Smooth muscle cell (in vitro differentiated cells): ENCODE results near the gene MAP4K4. TPM values are rescaled to one million over a fixed set of nuclear protein-coding genes. Genes with fewer than 3 reads are reported as not detected.

ENCODE experiments used
- DNase-seq: peaks from one replicate; lab custom pipeline; 2025; ENCODE audit not compliant: unreplicated experiment; lab: John Stamatoyannopoulos, UW
- H2AFZ ChIP-seq: fragments of 200-600 bp; sonication (generic); 2 replicates; pipeline ENCODE4 v1.6.0; 2016; ENCODE audit warnings: antibody characterized with exemption, low read depth, mild to moderate bottlenecking
- H3F3A ChIP-seq: fragments of 200-600 bp; sonication (generic); 2 replicates; pipeline ENCODE4 v1.6.0; 2017; ENCODE audit warnings: antibody characterized with exemption, low read depth
- H3K27ac ChIP-seq: fragments of 200-600 bp; sonication (generic); 2 replicates; pipeline ENCODE4 v1.5.1; 2016; ENCODE audit warnings: low read depth, mild to moderate bottlenecking
- H3K27me3 ChIP-seq: fragments of 200-600 bp; sonication (generic); 2 replicates; pipeline ENCODE4 v1.6.1; 2016; ENCODE audit warnings: low read depth, mild to moderate bottlenecking
- H3K36me3 ChIP-seq: fragments of 200-600 bp; sonication (generic); 2 replicates; pipeline ENCODE4 v1.5.1; 2016; ENCODE audit warnings: low read depth
- H3K4me1 ChIP-seq: fragments of 200-600 bp; sonication (generic); 2 replicates; pipeline ENCODE4 v1.5.1; 2016; ENCODE audit warnings: low read depth
- H3K4me2 ChIP-seq: fragments of 200-600 bp; sonication (generic); 2 replicates; pipeline ENCODE4 v1.6.0; 2016; ENCODE audit warnings: mild to moderate bottlenecking
- H3K4me3 ChIP-seq: fragments of 200-600 bp; sonication (generic); 2 replicates; pipeline ENCODE4 v1.5.1; 2016; ENCODE audit warnings: mild to moderate bottlenecking
- H3K79me2 ChIP-seq: fragments of 200-600 bp; sonication (generic); 2 replicates; pipeline ENCODE4 v1.6.0; 2016; ENCODE audit warnings: low read depth, mild to moderate bottlenecking
- H3K9ac ChIP-seq: fragments of 200-600 bp; sonication (generic); 2 replicates; pipeline ENCODE4 v1.6.0; 2016; ENCODE audit warnings: low read depth
- H3K9me3 ChIP-seq: fragments of 200-600 bp; sonication (generic); replicated peaks from 2 replicates; pipeline ENCODE4 v1.5.1; 2016; ENCODE audit warnings: low read depth
- H4K20me1 ChIP-seq: fragments of 200-600 bp; sonication (generic); 2 replicates; pipeline ENCODE4 v1.6.0; 2016; ENCODE audit warnings: low read depth
- CTCF ChIP-seq: fragments of 200-600 bp; sonication (generic); IDR thresholded peaks from 2 replicates; pipeline ENCODE4 v1.5.1; 2017; ENCODE audit warnings: borderline replicate concordance, mild to moderate bottlenecking, antibody characterized with exemption; ENCODE audit not compliant: insufficient read depth, poor library complexity, severe bottlenecking
- WGBS: methylation state at CpG from one replicate; pipeline ENCODE4 v1.1.7; 2016; ENCODE audit warnings: low lambda C conversion rate; 5-methylcytosine and 5-hydroxymethylcytosine counted together
- polyA plus RNA-seq: library from polyadenylated mRNA; unstranded; fragments of >200 nt; fragmentation: Nextera tagmentation; extraction: Ambion mirVana; gene quantifications from 2 replicates; pipeline ENCODE4 v1.2.1, GENCODE V29; 2016
- total RNA-seq: library from RNA; depleted of rRNA; stranded (reverse); fragments of >200 nt; gene quantifications from 2 replicates; pipeline ENCODE4 v1.2.3, GENCODE V29; 2014

The MAP4K4 gene
- total and polyA plus RNA-seq, 2 experiments from 2014 or later = 68.9 to 107 TPM

- H3K4me1 ChIP-seq = no peaks in the 10 kb centered on the region
- H3K9ac ChIP-seq = no peak overlapping the region
- peaks cover 6% of the 10 kb centered on the region for H3K79me2 ChIP-seq
- peaks cover 17% of the 10 kb centered on the region for H3K36me3 ChIP-seq
- no peak overlapping the region for H2AFZ ChIP-seq
- H3K4me3 ChIP-seq = no peak overlapping the region
- peaks cover 55% of the 10 kb centered on the region for H4K20me1 ChIP-seq
- DNase-seq = no peak
- no peaks in the 10 kb centered on the region for H3K27me3 ChIP-seq
- H3K4me2 ChIP-seq = no peak overlapping the region
- TF ChIP-seq CTCF = no peak
- no peaks in the 10 kb centered on the region for H3K9me3 ChIP-seq
- no peak overlapping the region for H3K27ac ChIP-seq
- WGBS = 96% methylated on average over 8 of the region's 8 CpGs
- H3F3A ChIP-seq = no peaks in the 10 kb centered on the region
Observed at GRCh38 chr2:101860782-101861181, 163.3 kb downstream of the MAP4K4 start.

GRCh38 chr2:101861382-101861781 is 163.9 kb downstream of the MAP4K4 start:
- TF ChIP-seq CTCF = no peak
- Histone ChIP-seq H3K27me3 (no peaks in the 10 kb centered on the region), H3K36me3 (peaks cover 19% of the 10 kb centered on the region), H3K9me3 (no peaks in the 10 kb centered on the region), H3K79me2 (peaks cover 6% of the 10 kb centered on the region), H3K9ac (no peak overlapping the region), H4K20me1 (peaks cover 54% of the 10 kb centered on the region), H3K4me3 (no peak overlapping the region), H3K4me2 (no peak overlapping the region), H3K27ac (no peak overlapping the region), H3F3A (no peaks in the 10 kb centered on the region), H2AFZ (no peak overlapping the region), H3K4me1 (no peaks in the 10 kb centered on the region)
- DNase-seq = no peak
- WGBS = 94% methylated on average over 4 of the region's 4 CpGs

GRCh38 chr2:101863534-101863933 is 166.0 kb downstream of the MAP4K4 start:
- H3K36me3 ChIP-seq = peaks cover 30% of the 10 kb centered on the region
- no peak overlapping the region for H3K4me3 ChIP-seq
- H3K9ac ChIP-seq = no peak overlapping the region
- H2AFZ ChIP-seq = no peak overlapping the region
- H3K27me3 ChIP-seq = no peaks in the 10 kb centered on the region
- H3K9me3 ChIP-seq = no peaks in the 10 kb centered on the region
- H3K4me2 ChIP-seq = no peak overlapping the region
- no peak for TF ChIP-seq CTCF
- H3F3A ChIP-seq = no peaks in the 10 kb centered on the region
- DNase-seq = no peak
- H3K27ac ChIP-seq = no peak overlapping the region
- 96% methylated on average over 7 of the region's 7 CpGs for WGBS
- H4K20me1 ChIP-seq = peaks cover 35% of the 10 kb centered on the region
- H3K4me1 ChIP-seq = no peaks in the 10 kb centered on the region
- H3K79me2 ChIP-seq = peaks cover 6% of the 10 kb centered on the region

GRCh38 chr2:101864426-101864825 is 166.9 kb downstream of the MAP4K4 start:
- TF ChIP-seq CTCF = no peak
- no peaks in the 10 kb centered on the region for H3K27me3 ChIP-seq
- no peaks in the 10 kb centered on the region for H3K4me1 ChIP-seq
- H3F3A ChIP-seq = no peaks in the 10 kb centered on the region
- no peaks in the 10 kb centered on the region for H3K9me3 ChIP-seq
- H2AFZ ChIP-seq = no peak overlapping the region
- no peak overlapping the region for H3K9ac ChIP-seq
- peaks cover 32% of the 10 kb centered on the region for H3K36me3 ChIP-seq
- H4K20me1 ChIP-seq = peaks cover 27% of the 10 kb centered on the region
- no peak overlapping the region for H3K4me2 ChIP-seq
- no peak overlapping the region for H3K4me3 ChIP-seq
- 95% methylated on average over 1 of the region's 1 CpG for WGBS
- no peak for DNase-seq
- H3K27ac ChIP-seq = no peak overlapping the region
- H3K79me2 ChIP-seq = peaks cover 6% of the 10 kb centered on the region
